GM23338 (cell line): Measurements from ENCODE around the gene PIGH. TPM values are rescaled to one million over a fixed set of nuclear protein-coding genes. Genes with fewer than 3 reads are reported as not detected.

ENCODE experiments used
- ATAC-seq: fragments of 200-7000 bp; cut with Tn5 transposase; 3 replicates; pipeline ENCODE4 v1.9.1; 2020
- DNase-seq: peaks from one replicate; pipeline ENCODE4 v3.0.0-alpha.2; 2015; ENCODE audit warnings: low spot score
- H2AFZ ChIP-seq: fragments of 200-600 bp; sonication (generic); 2 replicates; pipeline ENCODE4 v1.8.0; 2016; ENCODE audit warnings: antibody characterized with exemption, mild to moderate bottlenecking, moderate library complexity
- H3F3A ChIP-seq: fragments of 200-600 bp; sonication (generic); replicated peaks from 2 replicates; pipeline ENCODE4 v1.8.0; 2017; ENCODE audit warnings: antibody characterized with exemption, mixed run types, low read depth
- H3K27ac ChIP-seq: fragments of 200-600 bp; sonication (generic); 2 replicates; pipeline ENCODE4 v1.6.1; 2016; ENCODE audit warnings: low read depth
- H3K27me3 ChIP-seq: fragments of 200-600 bp; sonication (generic); 2 replicates; pipeline ENCODE4 v1.8.0; 2016; ENCODE audit warnings: mild to moderate bottlenecking, mixed run types, moderate library complexity; ENCODE audit not compliant: insufficient read depth
- H3K36me3 ChIP-seq: fragments of 200-600 bp; sonication (generic); 2 replicates; pipeline ENCODE4 v1.8.0; 2016; ENCODE audit warnings: mild to moderate bottlenecking; ENCODE audit not compliant: insufficient read depth
- H3K4me1 ChIP-seq: fragments of 200-600 bp; sonication (generic); 2 replicates; pipeline ENCODE4 v1.8.0; 2016; ENCODE audit warnings: mild to moderate bottlenecking, moderate library complexity; ENCODE audit not compliant: insufficient read depth
- H3K4me2 ChIP-seq: fragments of 200-600 bp; sonication (generic); 2 replicates; pipeline ENCODE4 v1.7.1; 2017; ENCODE audit warnings: mixed run types
- H3K4me3 ChIP-seq: fragments of 200-600 bp; sonication (generic); 2 replicates; pipeline ENCODE4 v1.6.1; 2016; ENCODE audit warnings: mixed run types
- H3K79me2 ChIP-seq: fragments of 200-600 bp; sonication (generic); replicated peaks from 2 replicates; pipeline ENCODE4 v1.8.0; 2017; ENCODE audit warnings: mild to moderate bottlenecking; ENCODE audit not compliant: insufficient read depth
- H3K9me2 ChIP-seq: fragments of 200-600 bp; sonication (generic); 2 replicates; pipeline ENCODE4 v1.8.0; 2017; ENCODE audit not compliant: insufficient read depth
- H4K20me1 ChIP-seq: fragments of 200-600 bp; sonication (generic); replicated peaks from 2 replicates; pipeline ENCODE4 v1.8.0; 2017; ENCODE audit warnings: mild to moderate bottlenecking; ENCODE audit not compliant: insufficient read depth
- H3K27ac Mint-ChIP-seq: 2 replicates; pipeline ENCODE4 v1.8.0; 2020; ENCODE audit warnings: inconsistent platforms, mild to moderate bottlenecking, moderate library complexity, mixed read lengths
- H3K27me3 Mint-ChIP-seq: 3 replicates; pipeline ENCODE4 v1.8.0; 2022; ENCODE audit warnings: low read depth, mild to moderate bottlenecking, moderate library complexity, mixed read lengths, inconsistent platforms; ENCODE audit not compliant: insufficient read depth, poor library complexity
- H3K36me3 Mint-ChIP-seq: 3 replicates; pipeline ENCODE4 v1.8.0; 2021; ENCODE audit warnings: low read depth, mild to moderate bottlenecking, inconsistent platforms, moderate library complexity, mixed read lengths
- H3K4me1 Mint-ChIP-seq: 3 replicates; pipeline ENCODE4 v1.8.0; 2020; ENCODE audit warnings: mild to moderate bottlenecking, inconsistent platforms, mixed read lengths
- H3K4me3 Mint-ChIP-seq: 3 replicates; pipeline ENCODE4 v1.8.0; 2021; ENCODE audit warnings: moderate library complexity, mild to moderate bottlenecking, inconsistent platforms, mixed read lengths
- H3K9me3 Mint-ChIP-seq: 3 replicates; pipeline ENCODE4 v1.8.0; 2020; ENCODE audit warnings: moderate library complexity, mild to moderate bottlenecking, inconsistent platforms, mixed read lengths
- CREB1 ChIP-seq: fragments of 250-450 bp; sonication (Bioruptor Pico); IDR thresholded peaks from 2 replicates; pipeline ENCODE4 v1.5.0; 2020; ENCODE audit warnings: low read depth, mild to moderate bottlenecking, moderate library complexity
- CTCF ChIP-seq, 2 experiments: fragments of 200-600 bp in 1 of 2; sonication (generic) in 1 of 2; conservative IDR thresholded peaks; 2 replicates each; pipeline versions ENCODE4 v1.5.1 to v1.6.1; 2016 to 2017; ENCODE audit warnings: antibody characterized with exemption in 2 of 2, low read depth in 2 of 2, mild to moderate bottlenecking in 2 of 2, moderate library complexity in 1 of 2
- ETS1 ChIP-seq: IDR thresholded peaks from 2 replicates; pipeline ENCODE4 v1.6.1; 2016; ENCODE audit warnings: antibody characterized with exemption
- EZH2 ChIP-seq: fragments of 200-600 bp; sonication (generic); IDR thresholded peaks from one replicate; pipeline ENCODE4 v1.8.0; 2017; ENCODE audit warnings: antibody characterized with exemption, mild to moderate bottlenecking, low read depth; ENCODE audit not compliant: unreplicated experiment
- EZH2phosphoT487 ChIP-seq: fragments of 200-600 bp; sonication (generic); IDR thresholded peaks from one replicate; pipeline ENCODE4 v1.8.1; 2018; ENCODE audit warnings: antibody characterized with exemption; ENCODE audit not compliant: unreplicated experiment
- JUNB ChIP-seq: IDR thresholded peaks from one replicate; pipeline ENCODE4 v1.6.1; 2016; ENCODE audit warnings: antibody characterized with exemption; ENCODE audit not compliant: unreplicated experiment
- NANOG ChIP-seq: IDR thresholded peaks from 2 replicates; pipeline ENCODE4 v1.6.1; 2016; ENCODE audit warnings: antibody characterized with exemption, borderline replicate concordance
- POLR2AphosphoS5 ChIP-seq: IDR thresholded peaks from 2 replicates; pipeline ENCODE4 v1.6.1; 2016; ENCODE audit warnings: antibody characterized with exemption, low read depth
- REST ChIP-seq: IDR thresholded peaks from one replicate; pipeline ENCODE4 v1.6.1; 2018; ENCODE audit warnings: antibody characterized with exemption; ENCODE audit not compliant: unreplicated experiment
- STAT1 ChIP-seq: IDR thresholded peaks from one replicate; pipeline ENCODE4 v1.6.1; 2016; ENCODE audit warnings: antibody characterized with exemption; ENCODE audit not compliant: unreplicated experiment
- ZNF114 ChIP-seq: fragments of 250-450 bp; sonication (Bioruptor Pico); IDR thresholded peaks from 2 replicates; pipeline ENCODE4 v1.5.0; 2020; ENCODE audit warnings: mild to moderate bottlenecking, moderate library complexity
- ZNF331 ChIP-seq: fragments of 250-450 bp; sonication (Bioruptor Pico); IDR thresholded peaks from 2 replicates; pipeline ENCODE4 v1.5.0; 2020; ENCODE audit warnings: low read depth, mild to moderate bottlenecking, moderate library complexity
- ZNF462 ChIP-seq: fragments of 250-450 bp; sonication (Bioruptor Pico); IDR thresholded peaks from 2 replicates; pipeline ENCODE4 v1.5.0; 2020; ENCODE audit warnings: mild to moderate bottlenecking, moderate library complexity
- polyA plus RNA-seq: library from polyadenylated mRNA; unstranded; fragments of >200 nt; fragmentation: Nextera tagmentation; extraction: Ambion mirVana; gene quantifications from 2 replicates; pipeline ENCODE4 v1.2.1, GENCODE V29; 2016
- total RNA-seq: library from RNA; depleted of rRNA; stranded (reverse); fragments of >200 nt; shearing (Covaris generic); gene quantifications from 2 replicates; pipeline ENCODE4 v1.2.3, GENCODE V29; 2014

Gene PIGH
- total and polyA plus RNA-seq, 2 experiments from 2014 or later, result 8.7 to 9.3 TPM

GRCh38 chr14:67570453-67570852 is 29.6 kb downstream of the PIGH start:
- ATAC-seq (no peak), DNase-seq (no peak)
- Mint-ChIP-seq H3K36me3 (peaks cover 8% of the 10 kb centered on the region), H3K27ac (no peak overlapping the region), H3K4me1 (peaks cover 18% of the 10 kb centered on the region), H3K27me3 (peaks cover 3% of the 10 kb centered on the region), H3K4me3 (no peak overlapping the region), H3K9me3 (no peaks in the 10 kb centered on the region)
- Histone ChIP-seq H3K79me2 (no peaks in the 10 kb centered on the region), H3K27ac (no peak overlapping the region), H4K20me1 (no peaks in the 10 kb centered on the region), H3K4me2 (no peak overlapping the region), H3F3A (no peaks in the 10 kb centered on the region), H3K9me2 (no peaks in the 10 kb centered on the region), H2AFZ (no peak overlapping the region), H3K4me1 (no peaks in the 10 kb centered on the region), H3K4me3 (no peak overlapping the region), H3K27me3 (no peaks in the 10 kb centered on the region), H3K36me3 (no peaks in the 10 kb centered on the region)
- TF ChIP-seq STAT1 (no peak), NANOG (no peak), EZH2phosphoT487 (no peak), ETS1 (no peak), REST (no peak), JUNB (no peak), CREB1 (CRISPR knock-in tag) (no peak), ZNF462 (no peak), EZH2 (no peak), ZNF114 (CRISPR knock-in tag) (no peak), POLR2AphosphoS5 (no peak), ZNF331 (CRISPR knock-in tag) (no peak), CTCF (conservative IDR thresholded peaks at IDR 0.05; ENCODE audit: low read depth in 2 of 2) (no peak)
